GM18507 (cell line): ENCODE data around the gene NT5DC1.
A peak's percentile ranks its signal among the peaks of the same experiment; 100 is the strongest.
"Not testable (repeated sequence)": the region's sequence is repeated elsewhere in the genome, so short reads cannot be mapped to it uniquely, and the experiment has no call there.

Experiments
- DNase-seq: peaks from one replicate; pipeline ENCODE4 v3.0.0; 2011; ENCODE audit warnings: low read depth; ENCODE audit not compliant: insufficient read length; ENCODE audit errors: extremely low spot score
- FAIRE-seq: peaks from 2 replicates; lab custom pipeline; 2011; peaks lifted over from hg19 to GRCh38; lab: Jason Lieb, UNC

NT5DC1 gene

DNA sequence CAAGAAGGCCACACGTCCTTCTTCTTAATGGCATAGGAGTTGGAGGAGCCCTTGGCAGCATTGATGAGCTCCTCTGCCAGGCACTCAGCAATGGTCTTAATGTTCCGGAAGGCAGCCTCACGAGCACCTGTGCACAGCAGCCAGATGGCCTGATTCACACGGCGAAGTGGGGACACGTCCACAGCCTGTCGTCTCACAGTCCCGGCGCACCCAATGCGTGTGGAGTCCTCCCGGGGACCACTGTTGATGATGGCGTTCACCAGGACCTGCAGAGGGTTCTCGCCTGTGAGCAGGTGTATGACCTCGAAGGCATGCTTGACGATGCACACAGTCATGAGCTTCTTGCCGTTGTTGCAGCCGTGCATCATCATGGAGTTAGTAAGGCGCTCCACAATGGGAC lies 157.9 kb downstream of the NT5DC1 start:
- DNase-seq (no peak), FAIRE-seq (no peak)

DNA sequence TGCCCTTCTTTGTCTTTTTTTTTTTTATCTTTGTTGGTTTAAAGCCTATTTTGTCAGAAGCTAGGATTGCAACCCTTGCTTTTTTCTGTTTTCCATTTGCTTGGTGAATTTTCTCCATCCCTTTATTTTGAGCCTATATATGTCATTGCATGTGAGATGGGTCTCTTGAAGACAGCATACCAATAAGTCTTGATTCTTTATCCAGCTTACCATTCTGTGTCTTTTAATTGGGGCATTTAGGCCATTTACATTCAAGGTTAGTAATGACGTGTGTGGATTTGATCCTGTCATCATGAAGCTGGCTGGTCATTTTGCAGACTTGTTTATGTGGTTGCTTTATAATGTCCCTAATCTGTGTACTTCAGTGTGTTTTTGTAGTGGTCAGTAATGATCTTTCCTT lies 162.7 kb downstream of the NT5DC1 start:
- no peak for FAIRE-seq

GRCh38 chr6:116265041-116265829 lies 164.6 kb downstream of the NT5DC1 start:
- no peak for FAIRE-seq
- no peak for DNase-seq

More for the DNA sequence above, 162.7 kb downstream of the NT5DC1 start:
- DNase-seq, result no peak

DNA sequence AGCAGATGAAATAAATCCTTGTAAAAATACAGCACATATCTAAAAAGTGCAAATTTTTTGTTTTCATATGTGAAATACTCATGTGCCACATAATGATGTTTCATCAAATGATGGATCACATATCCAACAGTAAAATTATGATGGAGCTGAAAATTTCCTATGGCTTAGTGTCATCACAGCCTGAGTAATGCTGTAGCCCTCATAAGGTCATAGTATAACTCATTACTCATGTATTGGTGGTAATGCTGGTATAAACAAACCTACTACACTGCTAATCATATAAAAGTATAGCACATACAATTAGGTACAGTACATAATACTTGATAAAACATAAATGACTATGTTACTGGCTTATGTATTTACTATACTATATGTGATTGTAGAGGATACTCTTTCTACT lies 166.2 kb downstream of the NT5DC1 start:
- no peak for FAIRE-seq
- no peak for DNase-seq

GRCh38 chr6:116267836-116268588 lies 167.4 kb downstream of the NT5DC1 start:
- no peak for DNase-seq
- peak; percentile 18 for FAIRE-seq

DNA sequence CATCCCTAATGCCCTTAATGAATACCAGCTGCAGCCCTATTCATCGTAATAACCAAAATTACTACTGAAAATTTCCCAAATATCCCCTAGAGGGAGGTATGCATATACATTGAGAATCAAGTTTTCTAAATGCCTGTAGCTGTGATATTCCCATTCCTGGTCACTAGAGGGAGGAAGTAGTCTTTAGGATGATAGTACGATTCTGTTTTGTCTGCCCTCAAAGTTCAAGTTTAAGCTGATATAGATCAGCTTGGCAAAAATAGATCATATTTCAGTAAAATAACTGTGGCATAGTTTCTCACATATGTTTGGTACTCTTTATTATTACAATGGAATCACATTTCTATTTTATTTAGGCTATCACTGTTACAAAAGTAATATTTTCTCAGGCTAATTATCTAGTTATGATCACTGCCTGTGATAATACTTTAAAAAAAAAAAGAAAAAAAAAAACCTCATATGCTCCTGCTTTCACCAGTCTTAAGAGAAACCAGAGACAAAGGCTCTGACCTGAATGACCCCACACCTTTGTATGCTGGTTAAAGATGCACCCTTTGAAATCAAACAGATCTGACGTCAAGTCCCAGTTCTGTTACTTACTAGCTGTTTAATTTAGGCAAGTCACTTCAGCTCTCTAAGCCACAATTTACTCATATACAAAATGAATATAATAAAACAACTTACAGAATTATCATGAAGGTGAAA lies 168.1 kb downstream of the NT5DC1 start:
- peak; percentile 88 for FAIRE-seq
- DNase-seq, result no peak

- DNase-seq, result no peak
- FAIRE-seq, result no peak
Observed at GRCh38 chr6:116271149-116271708, 170.6 kb downstream of the NT5DC1 start.

DNA sequence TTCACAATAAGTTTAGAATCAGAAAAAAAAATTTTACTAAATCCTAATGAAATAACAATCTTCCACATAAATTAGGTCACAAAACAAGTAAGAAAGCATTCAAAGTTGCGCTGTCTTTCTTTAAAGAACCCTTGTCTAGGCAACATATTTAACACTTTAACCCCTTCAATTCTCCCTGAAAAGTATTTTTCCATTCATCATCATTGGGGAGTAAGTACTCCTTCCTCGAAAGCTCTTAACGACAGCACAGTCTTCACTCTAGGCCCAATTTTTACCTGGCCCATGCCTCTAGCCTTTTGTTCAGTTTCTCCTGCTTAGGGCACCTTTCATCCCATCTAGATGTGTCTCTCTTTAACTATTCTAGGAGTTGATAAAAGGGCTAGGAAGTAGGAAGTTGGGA lies 176.5 kb downstream of the NT5DC1 start:
- FAIRE-seq, result no peak

DNA sequence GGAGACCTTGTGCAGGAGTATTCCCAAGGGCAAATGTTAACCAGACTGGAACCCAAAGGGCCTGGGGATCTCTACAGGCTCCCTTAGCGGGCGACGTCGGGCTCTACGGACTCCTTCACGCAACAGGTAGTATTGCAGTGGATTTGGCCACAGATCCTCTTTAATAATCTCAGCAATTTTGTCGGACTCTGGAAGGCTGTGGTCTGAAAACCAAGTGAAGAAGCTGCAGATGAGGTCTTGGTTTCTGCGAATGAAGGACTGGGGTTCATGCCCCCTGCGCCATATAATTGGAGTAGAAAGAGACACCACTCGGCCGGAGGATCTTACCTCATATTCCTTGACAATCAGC lies 177.8 kb downstream of the NT5DC1 start:
- DNase-seq (no peak), FAIRE-seq (no peak)

More for the DNA sequence above, 176.5 kb downstream of the NT5DC1 start:
- no peak for DNase-seq

GRCh38 chr6:116278854-116279231 lies 178.2 kb downstream of the NT5DC1 start:
- FAIRE-seq (no peak), DNase-seq (no peak)

DNA sequence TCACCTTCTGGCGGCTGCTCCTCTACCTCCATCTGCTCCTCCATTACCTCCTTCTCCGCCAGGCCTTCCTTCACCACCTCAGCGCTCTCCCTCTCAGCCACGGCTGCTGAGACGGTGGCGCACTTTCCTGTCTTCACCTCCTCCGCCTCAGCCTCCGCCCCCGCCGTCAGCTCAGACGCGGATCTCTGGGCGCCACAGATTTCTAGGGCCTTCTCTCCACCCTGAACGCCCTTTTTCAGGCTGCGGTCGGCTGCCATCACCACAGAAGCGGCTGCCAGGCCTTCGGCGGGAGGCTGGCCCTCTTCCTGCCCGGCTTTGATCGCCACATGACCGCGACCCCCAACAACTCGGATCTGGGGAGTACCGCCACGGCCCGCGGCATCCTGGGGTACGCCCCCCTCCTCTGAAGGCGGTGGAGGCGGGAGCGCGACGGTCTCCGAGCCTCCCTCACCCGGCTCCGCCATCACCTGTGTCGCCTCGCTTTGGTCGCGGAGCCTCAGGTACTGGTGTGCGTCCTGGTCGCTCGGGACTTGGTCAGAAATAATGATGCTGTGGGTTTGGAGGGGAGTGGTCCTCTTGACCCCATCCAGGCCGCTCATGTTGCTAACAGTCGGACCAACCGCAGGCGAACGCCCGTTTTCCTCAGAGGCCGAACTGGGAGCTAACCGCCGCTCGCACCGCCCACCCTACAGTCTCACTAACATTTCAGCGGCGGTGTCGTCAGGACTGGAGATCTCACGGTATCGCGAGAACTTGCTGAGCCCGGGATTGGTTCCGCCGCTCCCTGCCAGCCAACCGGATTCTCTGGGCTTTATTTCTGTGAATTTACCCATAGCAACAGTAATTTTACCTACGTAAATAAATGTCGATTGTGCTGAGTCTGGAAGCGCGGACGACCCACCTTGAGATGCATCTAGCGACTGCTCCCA lies 178.8 kb downstream of the NT5DC1 start, which contains the start of gene TSPYL1:
Gene TSPYL1 (minus strand): TSS at position 699 of the 929 bp plus-strand sequence. CDS start 100 bp downstream, at position 599.
- peak; percentile 78 for DNase-seq
- peak; percentile 95 for FAIRE-seq

- FAIRE-seq (no peak), DNase-seq (no peak)
Observed at GRCh38 chr6:116280161-116280932, 179.7 kb downstream of the NT5DC1 start.

DNA sequence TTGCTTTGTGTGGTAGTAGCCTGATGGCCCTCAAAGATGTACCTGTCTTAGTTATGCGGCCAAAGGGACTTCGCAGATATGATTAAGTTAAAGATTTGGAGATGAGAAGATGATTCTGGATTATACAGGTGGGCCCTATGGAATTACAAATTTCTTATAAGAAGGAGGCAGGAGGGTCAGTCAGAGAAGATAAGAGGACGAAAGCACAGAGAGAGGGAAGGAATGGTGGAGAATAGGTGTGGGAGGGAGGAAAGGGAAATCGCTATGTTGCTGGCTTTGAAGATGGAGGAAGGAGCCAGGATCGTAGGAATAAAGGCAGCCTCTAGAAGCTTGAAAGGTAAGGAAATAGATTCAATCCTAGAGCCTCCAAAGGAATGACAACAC lies 180.3 kb downstream of the NT5DC1 start:
- DNase-seq, result no peak
- no peak for FAIRE-seq

GRCh38 chr6:116282698-116283097 lies 182.0 kb downstream of the NT5DC1 start:
- DNase-seq, result no peak
- no peak for FAIRE-seq

DNA sequence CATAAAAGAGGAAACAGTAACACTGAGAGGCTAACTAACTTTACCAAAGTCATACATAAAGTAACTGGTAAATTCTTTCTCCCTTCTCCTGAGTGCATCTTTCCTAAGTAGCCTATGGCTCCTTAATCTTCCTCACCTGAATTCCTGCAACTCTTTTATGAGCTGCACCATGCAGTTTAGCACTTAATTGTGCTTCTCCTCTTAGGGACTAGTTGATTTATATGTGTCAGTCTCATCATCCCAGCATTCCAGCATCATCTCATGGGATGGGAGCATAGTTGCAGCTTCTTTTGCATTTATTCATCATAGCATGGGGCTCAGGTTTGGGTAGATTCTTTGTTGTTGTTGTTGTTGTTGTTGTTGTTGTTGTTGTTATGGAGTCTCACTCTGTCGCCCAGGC lies 182.5 kb downstream of the NT5DC1 start:
- FAIRE-seq, result no peak
- DNase-seq, result no peak

DNA sequence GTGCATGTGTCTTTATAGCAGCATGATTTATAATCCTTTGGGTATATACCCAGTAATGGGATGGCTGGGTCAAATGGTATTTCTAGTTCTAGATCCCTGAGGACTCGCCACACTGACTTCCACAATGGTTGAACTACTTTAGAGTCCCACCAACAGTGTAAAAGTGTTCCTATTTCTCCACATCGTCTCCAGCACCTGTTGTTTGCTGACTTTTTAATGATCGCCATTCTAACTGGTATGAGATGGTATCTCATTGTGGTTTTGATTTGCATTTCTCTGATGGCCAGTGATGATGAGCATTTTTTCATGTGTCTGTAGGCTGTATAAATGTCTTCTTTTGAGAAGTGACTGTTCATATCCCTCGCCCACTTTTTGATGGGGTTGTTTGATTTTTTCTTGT lies 184.3 kb downstream of the NT5DC1 start:
- not testable (repeated sequence) for DNase-seq, FAIRE-seq

DNA sequence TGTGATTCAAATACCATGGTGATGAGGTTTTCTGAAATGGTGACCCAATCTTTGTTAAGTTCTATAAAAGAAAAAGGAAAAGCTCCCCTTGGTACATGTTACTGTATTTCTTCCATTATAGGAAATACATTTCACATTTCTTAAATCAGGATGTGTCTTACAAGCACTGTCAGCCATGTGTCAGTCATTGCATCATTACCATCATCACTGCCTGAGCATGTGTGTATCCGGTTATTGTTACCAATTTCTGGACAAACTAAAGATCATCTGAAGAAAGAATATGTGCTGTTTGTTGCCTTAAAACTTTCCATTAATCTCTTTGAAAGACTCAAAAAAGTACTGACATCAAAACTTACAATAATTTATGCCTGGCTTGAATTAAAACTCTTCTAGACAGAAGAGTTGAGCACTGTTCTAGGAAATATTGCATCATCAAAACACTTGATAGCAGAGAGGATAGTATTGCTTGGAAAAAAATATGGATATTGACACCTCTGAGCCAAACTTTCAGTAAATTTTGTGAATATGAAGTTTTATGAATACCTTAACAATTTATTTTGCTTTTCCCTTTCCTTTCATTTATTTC lies 186.2 kb downstream of the NT5DC1 start:
- no peak for DNase-seq
- no peak for FAIRE-seq

GRCh38 chr6:116287689-116288282 lies 187.1 kb downstream of the NT5DC1 start:
- FAIRE-seq (peak; percentile 91), DNase-seq (no peak)
